K562 (cell line): ENCODE data around the gene MTARC2. TPM values are rescaled to one million over a fixed set of nuclear protein-coding genes. Genes with fewer than 3 reads are reported as not detected.
A peak's percentile ranks its signal among the peaks of the same experiment; 100 is the strongest.

Experiments used
- ATAC-seq: fragments of 200-7000 bp; cut with Tn5 transposase; 3 replicates; pipeline ENCODE4 v1.9.1; 2020; ENCODE audit warnings: moderate library complexity
- BruUV-seq: library from RNA; stranded (reverse); fragments of 400-500 nt; replicated peaks from 2 replicates; lab custom pipeline; 2021; lab: Mats Ljungman, UMichigan
- CTCF ChIA-PET: fragments of 300-600 bp; formaldehyde crosslinking; extraction: SDS; loops from one replicate; lab custom pipeline; 2021; ENCODE audit warnings: low intra/inter-chr PET ratio; lab: Yijun Ruan, JAX
- POLR2A ChIA-PET: fragments of 300-600, 350-650 bp; sonication (Branson Sonifier 250); formaldehyde crosslinking; extraction: SDS; loops from one replicate; lab custom pipeline; 2021; ENCODE audit warnings: antibody characterized with exemption, inconsistent platforms; lab: Yijun Ruan, JAX
- DNase-seq, 4 experiments: peaks; one replicate each; pipeline versions ENCODE4 v3.0.0 to v3.0.0-alpha.2; 2011 to 2018; ENCODE audit warnings: low spot score in 3 of 4, mixed read lengths in 3 of 4; ENCODE audit errors: extremely low read depth in 1 of 4
- FAIRE-seq: peaks from 2 replicates; lab custom pipeline; 2011; peaks lifted over from hg19 to GRCh38; lab: Jason Lieb, UNC
- H2AFZ ChIP-seq: 2 replicates; pipeline ENCODE4 v1.6.0; 2011; ENCODE audit warnings: low read depth, low read length, control low read depth, inconsistent platforms
- H3K27ac ChIP-seq: fragments of 200-600 bp; 3 replicates; pipeline ENCODE4 v1.8.0; 2011; ENCODE audit warnings: low read depth, mild to moderate bottlenecking, control low read depth, inconsistent platforms, low read length, moderate library complexity, mixed read lengths; ENCODE audit errors: extremely low read depth
- H3K27me3 ChIP-seq, 2 experiments: fragments of 300-600 bp in 1 of 2; 2 replicates in 1 of 2; 3 replicates in 1 of 2; pipeline versions ENCODE4 v1.6.0 to v1.8.0; 2011; ENCODE audit warnings: inconsistent platforms in 2 of 2, low read length in 2 of 2, mild to moderate bottlenecking in 1 of 2, mixed read lengths in 1 of 2, moderate library complexity in 1 of 2; ENCODE audit not compliant: control insufficient read depth in 2 of 2, insufficient read depth in 2 of 2
- H3K36me3 ChIP-seq: fragments of 300-600 bp; 3 replicates; pipeline ENCODE4 v1.8.0; 2011; ENCODE audit warnings: mild to moderate bottlenecking, low read length, inconsistent platforms; ENCODE audit not compliant: control insufficient read depth, insufficient read depth
- H3K4me1 ChIP-seq, 2 experiments: fragments of 200-600 bp in 1 of 2; replicated peaks in 1 of 2; 2 replicates in 1 of 2; 3 replicates in 1 of 2; pipeline versions ENCODE4 v1.5.1 to v1.8.0; 2011; ENCODE audit warnings: inconsistent platforms in 2 of 2, low read length in 2 of 2, mild to moderate bottlenecking in 1 of 2, mixed read lengths in 1 of 2, moderate library complexity in 1 of 2; ENCODE audit not compliant: control insufficient read depth in 2 of 2, insufficient read depth in 2 of 2
- H3K4me2 ChIP-seq: 2 replicates; pipeline ENCODE4 v1.6.1; 2011; ENCODE audit warnings: low read length, control low read depth, inconsistent platforms, mixed read lengths; ENCODE audit not compliant: insufficient read depth
- H3K4me3 ChIP-seq: fragments of 200-600 bp; sonication (generic), shearing (Covaris generic); 2 replicates; pipeline ENCODE4 v1.5.1; 2016; ENCODE audit warnings: control low read depth, inconsistent platforms
- H3K79me2 ChIP-seq: fragments of 200-600 bp; 3 replicates; pipeline ENCODE4 v1.8.0; 2011; ENCODE audit warnings: low read length, inconsistent platforms; ENCODE audit not compliant: control insufficient read depth, insufficient read depth
- H3K9ac ChIP-seq, 2 experiments: 2 replicates each; pipeline versions ENCODE4 v1.6.0 to v1.6.1; 2011; ENCODE audit warnings: low read depth in 2 of 2, low read length in 2 of 2, control low read depth in 1 of 2, inconsistent platforms in 1 of 2, mild to moderate bottlenecking in 1 of 2, mixed read lengths in 1 of 2; ENCODE audit not compliant: insufficient read depth in 1 of 2
- H3K9me1 ChIP-seq: one replicate; pipeline ENCODE4 v1.6.0; 2011; ENCODE audit warnings: inconsistent platforms, mild to moderate bottlenecking, low read length, moderate library complexity; ENCODE audit not compliant: control insufficient read depth, insufficient read depth
- H3K9me3 ChIP-seq: replicated peaks from 2 replicates; pipeline ENCODE4 v1.5.1; 2011; ENCODE audit warnings: low read depth, low read length, inconsistent platforms; ENCODE audit not compliant: control insufficient read depth, insufficient read depth
- H4K20me1 ChIP-seq: replicated peaks from 2 replicates; pipeline ENCODE4 v1.6.1; 2011; ENCODE audit warnings: low read length, inconsistent platforms, mixed read lengths; ENCODE audit not compliant: control insufficient read depth, insufficient read depth
- CBFA2T3 ChIP-seq: fragments of 450-650 bp; IDR thresholded peaks from 2 replicates; pipeline ENCODE4 v1.6.1; 2017
- L3MBTL2 ChIP-seq: fragments of 450-650 bp; IDR thresholded peaks from 2 replicates; pipeline ENCODE4 v1.6.1; 2016; ENCODE audit warnings: mild to moderate bottlenecking, moderate library complexity
- MNT ChIP-seq, 2 experiments: fragments of 450-650 bp; conservative IDR thresholded peaks; 2 replicates each; pipeline ENCODE4 v1.6.1; 2017; ENCODE audit warnings: mild to moderate bottlenecking in 2 of 2, moderate library complexity in 2 of 2
- UBTF ChIP-seq, 2 experiments: IDR thresholded peaks; 2 replicates each; pipeline ENCODE4 v1.6.1; 2012; ENCODE audit warnings: improper control_type of control experiment in 2 of 2, low read depth in 2 of 2, low read length in 2 of 2, borderline replicate concordance in 1 of 2
- ZSCAN29 ChIP-seq: fragments of 450-650 bp; IDR thresholded peaks from 2 replicates; pipeline ENCODE4 v1.6.1; 2017
- WGBS: fragments of 100-300 bp; shearing (Covaris generic); methylation state at CpG from one replicate; pipeline ENCODE4 v1.1.6; 2016; ENCODE audit warnings: low coverage, mixed read lengths; ENCODE audit not compliant: insufficient coverage; ENCODE audit errors: missing lambda C conversion rate; 5-methylcytosine and 5-hydroxymethylcytosine counted together
- in situ Hi-C: fragments of 300-500 bp; cut with MboI; formaldehyde crosslinking; loops from 4 replicates; pipeline ENCODE4 v1.15.0; 2018; ENCODE audit warnings: inconsistent platforms, mixed read lengths
- intact Hi-C: fragments of 100-400 bp; cut with micrococcal nuclease; formaldehyde crosslinking; loops from 2 replicates; pipeline ENCODE4 v1.14.2; 2022
- polyA plus RNA-seq, 8 experiments: library from polyadenylated mRNA; depleted of rRNA in 4 of 8; stranded (reverse) in 5 of 8; unstranded in 3 of 8; fragments of >200 nt; fragmentation: Nextera tagmentation in 2 of 8; fragmentation: Illumina TruSeq in 1 of 8; extraction: Ambion mirVana in 2 of 8; extraction: Trizol in 1 of 8; gene quantifications; 2 replicates each; pipeline versions ENCODE4 v1.2.1 to v1.2.3, GENCODE V29; 2011 to 2014; ENCODE audit warnings: inconsistent platforms in 1 of 8, missing spikeins in 1 of 8
- total RNA-seq, 7 experiments: library from RNA; depleted of rRNA in 6 of 7; stranded (reverse); fragments of >200 nt in 6 of 7; fragmentation: Illumina TruSeq in 2 of 7; extraction: Trizol in 2 of 7; gene quantifications; 2 replicates each; pipeline versions ENCODE4 v1.2.1 to v1.2.3, GENCODE V29; 2011 to 2021; ENCODE audit warnings: low replicate concordance in 1 of 7

Gene MTARC2
- total and polyA plus RNA-seq, 9 of the 15 experiments (the other 6 are each of a cell fraction or from before 2014, with no cell fraction given), result 0.03 to 0.35 TPM; not detected in 7

GRCh38 chr1:220769205-220769604, 21.1 kb downstream of the MTARC2 start (continued):
- TF ChIP-seq UBTF (IDR thresholded peaks at IDR 0.05; ENCODE audit: borderline replicate concordance in 1 of 2, low read depth in 2 of 2, low read length in 2 of 2), result peak; percentile 33 to 87; a peak in 3 of 4 replicates
- peak; percentile 28 for TF ChIP-seq CBFA2T3
- TF ChIP-seq, all 486 proteins: peak for 9

GRCh38 chr1:220770245-220770913, 22.3 kb downstream of the MTARC2 start:
- Histone ChIP-seq H3K9me3 (no peaks in the 10 kb centered on the region), H3K27me3 (peaks cover 2 to 24% of the 10 kb centered on the region in 2 experiments; a peak in 3 of 5 replicates), H3K79me2 (no peaks in the 10 kb centered on the region), H3K4me3 (no peak overlapping the region), H3K9ac (no peak overlapping the region; a peak in 1 of 4 replicates), H3K27ac (no peak overlapping the region), H3K4me2 (peak overlapping the region; percentile 49), H2AFZ (peak overlapping the region; percentile 71), H4K20me1 (no peaks in the 10 kb centered on the region), H3K4me1 (peaks cover 3 to 12% of the 10 kb centered on the region in 2 experiments; a peak in 3 of 5 replicates), H3K9me1 (no peaks in the 10 kb centered on the region), H3K36me3 (no peaks in the 10 kb centered on the region)
- peak; percentile 17 for ATAC-seq
- no peak for FAIRE-seq
- no TSS peak for BruUV-seq
- 20% methylated on average over 15 of the region's 15 CpGs for WGBS
- in situ Hi-C loops, result loop anchor here (10.0 kb wide), 1 partner anchor 936 kb away; no protein-coding TSS in a partner anchor
- ChIA-PET CTCF (no interaction called here), POLR2A (interaction anchor here (1.0 to 1.2 kb wide), 2 partner anchors 10 to 593 kb away, joined by 3 to 4 read pairs; no protein-coding TSS in a partner anchor)
- DNase-seq, result no peak
- TF ChIP-seq L3MBTL2, result 0 out of 2 replicates have a peak, but pooled peaks have one; percentile 16
- TF ChIP-seq MNT (conservative IDR thresholded peaks at IDR 0.05), result no peak
- no peak for TF ChIP-seq ZSCAN29
- intact Hi-C loops, result loop anchor here (10.0 kb wide), 2 partner anchors 226 to 416 kb away; no protein-coding TSS in a partner anchor
